HG03520 (cell line): Measurements from ENCODE around the gene ATG16L1.

Experiments
- ATAC-seq: cut with Tn5 transposase; IDR thresholded peaks from one replicate; pipeline ENCODE4 v1.9.1; 2021; ENCODE audit warnings: mild to moderate bottlenecking, moderate library complexity; ENCODE audit not compliant: unreplicated experiment

The ATG16L1 gene

GRCh38 chr2:233288663-233289062 is 37.2 kb downstream of the ATG16L1 start:
- no peak for ATAC-seq

GRCh38 chr2:233289648-233290047 is 38.2 kb downstream of the ATG16L1 start:
- ATAC-seq, result no peak

DNA sequence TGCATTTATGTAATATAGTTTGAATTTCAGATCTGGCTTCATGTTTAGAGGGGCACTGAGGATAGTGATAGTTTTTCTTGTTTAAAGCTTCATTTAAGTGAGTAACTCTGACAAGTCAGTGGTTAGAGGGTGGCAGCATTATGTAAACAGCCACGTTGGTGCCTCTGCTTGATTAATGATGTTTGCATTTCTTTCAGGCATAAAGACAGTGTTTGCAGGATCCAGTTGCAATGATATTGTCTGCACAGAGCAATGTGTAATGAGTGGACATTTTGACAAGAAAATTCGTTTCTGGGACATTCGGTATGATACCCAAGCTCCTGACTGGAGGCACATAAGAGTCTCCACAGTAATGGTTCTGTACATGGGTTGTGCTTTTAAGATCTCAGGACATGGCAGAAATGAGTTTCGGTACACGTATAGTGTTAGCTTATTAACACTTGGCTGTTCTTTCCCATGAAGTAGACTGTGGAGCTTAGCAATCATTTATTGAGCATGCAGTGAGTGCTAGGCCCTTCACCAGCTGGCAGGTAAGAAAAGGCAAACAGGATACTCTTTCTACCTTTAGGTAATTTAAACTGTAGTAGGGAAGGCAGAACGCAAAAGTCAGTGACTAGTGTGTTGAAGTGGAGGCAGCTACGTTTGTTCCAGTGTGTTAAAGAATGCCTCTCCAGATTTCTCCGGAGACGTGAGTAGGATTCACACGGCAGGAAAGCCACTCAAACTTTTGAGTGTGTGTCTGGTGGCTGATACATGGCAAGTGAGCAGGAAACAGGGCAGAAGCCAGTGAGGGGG is 38.8 kb downstream of the ATG16L1 start:
- no peak for ATAC-seq

DNA sequence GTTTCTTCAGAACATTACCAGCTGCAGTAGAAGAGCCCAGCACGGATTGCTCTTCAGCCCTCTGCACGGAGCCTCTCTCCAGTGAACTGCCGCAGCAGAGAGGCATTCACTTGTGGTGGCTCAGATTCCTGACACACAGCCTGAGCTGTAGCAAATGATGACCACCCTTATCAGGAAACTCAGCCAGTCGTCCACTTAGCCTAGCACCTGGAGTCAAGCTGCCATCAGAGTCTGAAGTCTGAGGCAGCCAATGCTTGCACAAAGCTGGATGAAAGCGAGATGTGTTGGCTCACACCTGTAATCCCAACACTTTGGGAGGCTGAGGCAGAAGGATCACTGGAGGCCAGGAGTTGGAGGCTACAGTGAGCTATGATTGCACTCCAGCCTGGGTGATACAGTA is 44.4 kb downstream of the ATG16L1 start:
- no peak for ATAC-seq

DNA sequence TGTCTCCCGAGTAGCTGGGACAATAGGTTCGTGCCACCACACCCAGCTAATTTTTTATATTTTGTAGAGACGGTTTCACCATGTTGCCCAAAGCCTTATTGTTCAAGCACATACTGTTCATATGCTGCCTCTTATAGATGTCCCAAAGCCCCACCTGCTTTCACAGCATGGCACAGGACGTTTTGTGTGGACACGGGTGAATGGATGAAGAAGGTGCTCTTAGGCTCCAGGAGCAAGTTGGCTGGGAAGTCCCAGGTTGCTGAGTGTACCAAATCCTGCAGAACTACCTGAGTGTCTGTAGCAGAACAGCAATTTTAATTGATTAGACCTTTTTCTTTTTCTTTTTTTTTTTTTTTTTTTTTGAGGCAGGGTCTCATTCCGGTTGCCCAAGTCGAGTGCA is 45.6 kb downstream of the ATG16L1 start:
- ATAC-seq, result no peak

DNA sequence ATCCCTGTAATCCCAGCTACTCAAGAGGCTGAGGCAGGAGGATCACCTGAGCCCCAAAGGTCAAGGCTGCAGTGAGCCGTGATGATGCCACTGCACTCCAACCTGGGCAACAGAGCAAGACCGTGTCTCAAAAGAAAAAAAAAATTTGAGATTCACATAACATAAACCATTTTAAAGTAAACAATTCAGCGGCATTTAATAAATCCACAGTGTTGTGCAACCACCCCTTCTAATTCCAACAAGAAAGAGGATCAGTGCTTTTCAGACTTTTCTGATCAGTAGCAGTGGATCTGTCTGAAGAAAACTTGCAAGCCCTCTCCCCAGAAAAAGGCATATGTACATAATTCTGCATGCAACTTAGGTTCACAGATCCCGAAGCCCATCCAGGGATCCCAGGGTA is 48.9 kb downstream of the ATG16L1 start:
- ATAC-seq, result no peak

DNA sequence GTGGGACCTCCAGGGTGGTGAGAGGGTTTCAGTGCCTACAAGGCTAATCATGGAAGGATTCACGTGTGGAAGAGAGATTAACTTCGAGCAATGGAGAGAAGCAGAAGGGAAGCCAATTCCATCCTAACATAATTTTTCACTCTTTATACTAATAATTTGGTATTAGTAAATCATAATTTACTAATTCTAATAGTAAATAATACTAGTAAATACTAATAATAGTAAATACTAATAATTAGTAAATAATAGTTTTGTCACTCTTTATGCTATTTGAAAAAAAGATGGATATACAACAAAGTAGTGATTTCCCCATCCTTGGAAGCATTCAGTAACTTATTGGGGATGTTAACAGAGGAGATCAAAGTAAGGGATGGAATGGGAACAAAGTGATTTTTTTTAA is 49.8 kb downstream of the ATG16L1 start:
- no peak for ATAC-seq

DNA sequence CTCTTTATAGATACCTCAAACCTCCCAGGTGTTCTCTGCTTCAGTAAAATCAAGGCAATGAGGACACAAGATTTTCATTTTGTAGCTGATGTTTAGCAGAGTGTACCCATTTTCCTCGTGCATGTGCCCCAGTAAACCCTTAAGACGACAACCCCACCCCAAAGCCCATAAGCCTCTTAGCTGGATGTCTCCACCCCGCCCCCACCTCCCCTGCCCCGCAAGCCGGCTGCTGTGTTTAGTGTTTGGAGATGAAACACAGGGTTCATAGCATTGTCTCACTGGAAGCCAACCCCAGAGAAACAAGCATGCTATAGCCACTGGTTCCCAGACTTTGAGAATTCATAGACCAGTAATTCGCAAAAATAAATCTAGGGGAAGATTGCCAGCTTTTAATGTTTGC is 50.3 kb downstream of the ATG16L1 start:
- ATAC-seq, result no peak

DNA sequence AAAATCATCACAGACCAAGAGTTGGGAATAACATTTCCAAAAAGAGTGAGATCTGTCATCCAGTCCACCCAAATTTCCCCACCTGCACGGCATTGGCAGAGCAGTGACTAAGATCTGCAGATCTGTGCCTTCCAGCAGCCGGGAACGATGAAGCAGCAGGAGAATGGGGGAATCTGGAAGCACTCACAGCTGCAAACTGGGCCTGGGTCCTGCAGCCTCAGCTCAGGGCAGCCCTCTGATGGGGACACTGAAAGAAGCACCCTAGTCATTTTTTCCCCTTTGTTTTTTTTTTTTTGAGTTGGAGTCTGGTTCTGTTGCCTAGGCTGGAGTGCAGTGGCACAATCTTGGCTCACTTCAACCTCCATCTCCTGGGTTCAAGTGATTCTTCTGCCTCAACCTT is 51.8 kb downstream of the ATG16L1 start:
- no peak for ATAC-seq

GRCh38 chr2:233307565-233307964 is 56.1 kb downstream of the ATG16L1 start, which contains the start of gene SAG:
SAG (plus strand) TSS chr2:233307816; CDS start chr2:233309190, 1,374 bp downstream.
- no peak for ATAC-seq

GRCh38 chr2:233311241-233311926 is 59.9 kb downstream of the ATG16L1 start:
- no peak for ATAC-seq

DNA sequence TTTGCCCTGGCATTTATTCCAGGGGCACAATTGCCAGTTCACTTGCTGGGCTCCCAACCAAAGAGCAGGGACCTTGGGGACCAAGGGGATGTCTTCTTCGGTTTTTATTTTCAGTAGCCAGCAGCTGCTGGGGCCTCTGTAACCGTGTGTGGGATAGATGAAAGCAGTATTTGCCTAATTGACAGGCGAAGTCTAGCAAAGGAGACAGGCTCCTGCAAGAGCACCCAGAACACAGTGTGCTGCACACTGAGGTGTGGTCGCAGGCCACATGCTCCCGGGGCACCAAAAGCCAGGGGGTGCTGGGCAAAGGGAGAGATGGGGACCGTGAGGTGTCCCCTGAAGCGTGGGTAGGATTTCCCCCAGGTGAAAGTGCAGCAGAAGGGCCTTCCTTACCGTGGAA is 61.4 kb downstream of the ATG16L1 start:
- no peak for ATAC-seq

DNA sequence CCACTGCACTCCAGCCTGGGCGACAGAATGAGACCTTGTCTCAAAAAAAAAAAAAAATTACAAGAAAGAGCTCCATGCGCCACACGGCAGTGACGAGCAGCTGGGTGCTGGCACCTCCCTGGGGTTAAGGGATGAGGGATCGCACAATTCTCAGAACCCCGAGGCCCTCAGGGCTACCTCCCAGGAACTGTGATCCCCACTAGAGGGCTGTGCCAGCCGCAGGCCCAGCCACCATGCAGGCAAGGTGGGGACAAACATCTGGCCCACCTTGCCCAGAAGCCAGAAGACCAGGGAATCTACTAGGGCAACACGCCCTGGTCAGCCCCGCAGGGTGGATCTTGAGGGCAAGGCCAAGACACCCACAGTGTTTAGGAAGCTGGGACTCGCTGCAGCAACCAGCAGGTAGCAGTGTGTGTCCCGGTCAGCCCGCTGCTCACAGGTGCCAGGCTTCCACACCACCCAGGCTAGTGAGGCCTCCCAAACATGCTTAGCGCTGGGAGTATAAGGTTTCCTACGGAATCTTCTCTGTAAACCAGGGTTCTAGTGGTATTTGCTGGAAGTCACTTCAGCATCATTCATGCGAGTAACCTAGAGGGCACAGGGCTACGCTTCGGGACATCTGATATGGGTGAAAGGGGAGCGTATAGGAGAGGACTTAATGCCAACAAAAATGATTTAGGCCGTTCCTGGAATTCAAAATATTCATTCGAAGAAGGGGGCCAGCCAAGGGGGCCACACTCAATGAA is 62.9 kb downstream of the ATG16L1 start:
- ATAC-seq, result no peak

DNA sequence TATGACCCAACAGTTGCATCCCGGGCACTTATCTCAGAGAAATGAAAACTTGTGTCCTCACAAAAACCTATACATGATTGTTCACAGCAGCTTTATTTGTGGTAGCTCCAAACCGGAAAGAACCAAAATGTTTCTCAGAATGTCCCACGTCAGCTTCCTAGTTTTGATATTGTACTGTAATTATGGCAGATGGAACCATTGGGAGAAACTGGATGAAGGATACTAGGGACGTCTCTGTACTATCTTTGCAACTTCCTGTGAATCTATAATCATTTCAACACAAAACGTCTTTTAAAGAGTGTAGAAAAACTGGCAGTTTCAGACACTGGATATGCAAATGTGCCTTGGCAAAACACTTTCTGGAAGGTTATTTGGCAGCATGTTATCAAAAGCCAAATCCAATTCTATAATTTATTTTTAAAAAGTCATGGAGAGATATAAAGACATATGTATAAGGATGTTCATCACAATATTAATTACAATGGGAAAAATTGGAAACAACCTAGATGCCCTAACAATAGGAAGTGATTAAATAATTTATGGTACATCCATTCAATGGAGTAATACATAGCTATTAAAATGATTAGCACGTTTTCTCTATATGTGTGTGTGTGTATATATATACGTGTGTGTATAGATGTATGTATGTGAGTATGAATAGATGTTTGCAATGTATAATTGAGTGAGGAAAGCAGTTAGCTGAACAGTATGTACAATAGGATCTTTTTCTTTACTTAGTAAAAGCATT is 65.9 kb downstream of the ATG16L1 start:
- no peak for ATAC-seq

DNA sequence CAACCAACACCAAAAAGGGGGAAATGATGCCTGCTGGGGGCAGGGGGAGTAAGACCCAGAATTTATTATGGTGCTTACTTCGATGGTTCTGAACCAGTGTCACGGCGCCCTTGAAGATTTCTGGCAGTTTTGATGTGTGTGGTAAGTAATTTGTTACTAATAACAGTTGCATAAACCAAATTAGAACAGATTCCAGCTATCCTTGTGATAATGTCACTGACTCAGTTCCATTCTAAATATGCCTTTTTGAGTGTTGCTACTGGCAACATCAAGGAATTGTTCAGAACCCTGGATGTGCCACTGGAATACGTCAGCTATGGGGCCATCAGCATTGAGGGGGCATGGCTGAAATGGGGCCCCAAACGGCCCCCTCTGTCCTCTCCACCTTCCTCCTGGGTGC is 67.8 kb downstream of the ATG16L1 start:
- no peak for ATAC-seq

DNA sequence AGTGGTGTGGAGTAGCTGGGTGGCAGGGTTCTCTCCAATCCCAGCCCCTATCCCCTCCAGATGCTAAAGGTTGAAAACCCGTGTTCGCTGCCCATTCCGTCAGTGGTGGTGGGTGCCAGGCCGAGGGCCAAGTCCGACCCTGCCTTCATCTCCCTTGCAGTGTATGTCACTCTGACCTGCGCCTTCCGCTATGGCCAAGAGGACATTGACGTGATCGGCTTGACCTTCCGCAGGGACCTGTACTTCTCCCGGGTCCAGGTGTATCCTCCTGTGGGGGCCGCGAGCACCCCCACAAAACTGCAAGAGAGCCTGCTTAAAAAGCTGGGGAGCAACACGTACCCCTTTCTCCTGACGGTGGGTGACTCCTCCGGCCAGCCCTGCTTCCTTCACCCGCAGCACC is 69.0 kb downstream of the ATG16L1 start:
- ATAC-seq, result no peak

DNA sequence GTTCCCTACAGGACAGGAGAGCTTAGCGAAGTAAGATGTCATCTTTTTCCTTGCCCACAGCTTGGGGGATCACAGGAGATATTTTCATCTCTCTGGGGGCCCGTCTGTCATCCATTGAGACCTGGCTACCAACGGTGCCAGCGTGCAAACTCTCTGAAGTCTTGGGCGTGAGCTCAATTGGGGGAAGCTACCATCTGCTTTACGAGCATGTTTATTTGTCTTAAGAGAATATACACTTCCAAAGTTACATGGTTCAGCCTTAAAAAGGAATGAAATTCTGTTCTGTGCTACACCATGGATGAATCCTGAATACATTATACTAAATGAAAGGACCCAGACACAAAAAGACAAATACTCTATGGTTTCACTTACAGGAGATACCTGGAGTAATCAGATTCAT is 69.7 kb downstream of the ATG16L1 start:
- no peak for ATAC-seq

GRCh38 chr2:233323851-233324250 is 72.4 kb downstream of the ATG16L1 start:
- no peak for ATAC-seq

GRCh38 chr2:233325256-233325655 is 73.8 kb downstream of the ATG16L1 start:
- no peak for ATAC-seq

DNA sequence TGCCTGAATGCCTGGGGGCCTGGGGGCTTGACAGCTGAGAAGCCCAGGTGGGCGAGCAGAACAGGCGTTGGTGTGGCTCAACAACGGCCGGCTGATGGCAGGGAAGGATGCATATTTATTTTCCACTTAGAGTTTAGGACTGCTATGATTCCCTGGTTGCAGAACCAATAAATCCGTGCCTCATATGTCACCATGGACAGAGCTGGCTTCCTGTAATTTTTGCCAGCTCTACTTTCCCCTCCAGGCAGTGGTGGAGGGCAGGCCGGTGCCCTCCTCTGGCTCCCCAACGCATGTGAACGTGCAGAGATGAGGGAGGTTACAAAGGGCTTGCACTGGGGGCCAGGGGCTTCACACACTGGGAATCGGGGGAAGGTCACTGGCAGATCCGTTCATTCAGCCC is 74.3 kb downstream of the ATG16L1 start:
- ATAC-seq, result no peak

DNA sequence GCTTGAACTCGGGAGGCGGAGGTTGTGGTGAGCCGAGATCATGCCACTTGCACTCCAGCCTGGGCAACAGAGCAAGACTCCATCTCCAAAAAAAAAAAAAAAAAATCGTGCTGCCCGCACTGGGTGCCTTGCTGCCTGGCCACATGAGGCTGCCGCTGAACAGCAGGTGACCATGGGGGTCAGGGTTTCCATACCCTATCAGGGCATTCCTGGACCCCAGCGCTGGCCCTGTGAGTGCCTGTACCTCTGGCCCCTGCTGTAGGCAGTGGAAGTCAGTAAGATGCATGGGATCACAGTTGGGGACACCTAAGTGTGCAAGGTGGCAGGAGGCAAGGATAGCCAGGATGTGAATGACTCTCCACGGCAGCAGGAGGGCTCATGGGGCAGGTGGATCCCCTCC is 75.0 kb downstream of the ATG16L1 start:
- ATAC-seq, result no peak
